ENCODE results near the gene CRB2. TPM values are rescaled to one million over a fixed set of nuclear protein-coding genes. Genes with fewer than 3 reads are reported as not detected.

CRB2 gene
- total and polyA plus RNA-seq, 7 donors: 0.01 to 0.05 (median 0.03) TPM; not detected in 4

DNA sequence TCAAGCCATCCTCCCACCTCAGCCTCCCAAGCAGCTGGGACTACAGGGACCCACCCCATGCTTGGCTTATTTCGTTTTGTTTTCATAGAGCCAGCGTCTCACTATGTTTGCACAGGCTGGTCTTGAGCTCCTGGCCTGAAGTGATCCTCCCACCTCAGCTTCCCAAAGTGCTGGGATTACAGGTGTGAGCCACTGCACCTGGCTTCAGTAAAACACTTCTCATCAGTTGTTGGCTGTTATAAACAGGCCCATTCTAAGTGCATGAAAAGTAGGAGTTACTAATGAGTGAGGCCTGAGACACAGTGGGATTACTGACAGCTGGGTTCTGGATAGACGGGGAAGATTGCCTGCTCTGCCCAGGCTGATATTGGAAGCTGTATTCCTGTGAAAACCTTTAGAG is 3.5 kb downstream of the CRB2 start:
- Histone ChIP-seq H3K27me3 (ENCODE audit: insufficient read depth in 3 of 3, low read length in 2 of 3) (peaks cover 0 to 1% (median 0%) of the 10 kb centered on the region in 3 donors), H3K4me1 (no peaks in the 10 kb centered on the region), H3K9me3 (no peaks in the 10 kb centered on the region), H3K4me3 (no peak overlapping the region), H3K27ac (no peak overlapping the region), H3K36me3 (ENCODE audit: insufficient read depth in 1 of 2, low read depth in 1 of 2) (no peaks in the 10 kb centered on the region)
- WGBS, 3 donors: 80 to 86% (median 83%) methylated on average over 3 of the region's 3 CpGs
- TF ChIP-seq, protein P1, sequence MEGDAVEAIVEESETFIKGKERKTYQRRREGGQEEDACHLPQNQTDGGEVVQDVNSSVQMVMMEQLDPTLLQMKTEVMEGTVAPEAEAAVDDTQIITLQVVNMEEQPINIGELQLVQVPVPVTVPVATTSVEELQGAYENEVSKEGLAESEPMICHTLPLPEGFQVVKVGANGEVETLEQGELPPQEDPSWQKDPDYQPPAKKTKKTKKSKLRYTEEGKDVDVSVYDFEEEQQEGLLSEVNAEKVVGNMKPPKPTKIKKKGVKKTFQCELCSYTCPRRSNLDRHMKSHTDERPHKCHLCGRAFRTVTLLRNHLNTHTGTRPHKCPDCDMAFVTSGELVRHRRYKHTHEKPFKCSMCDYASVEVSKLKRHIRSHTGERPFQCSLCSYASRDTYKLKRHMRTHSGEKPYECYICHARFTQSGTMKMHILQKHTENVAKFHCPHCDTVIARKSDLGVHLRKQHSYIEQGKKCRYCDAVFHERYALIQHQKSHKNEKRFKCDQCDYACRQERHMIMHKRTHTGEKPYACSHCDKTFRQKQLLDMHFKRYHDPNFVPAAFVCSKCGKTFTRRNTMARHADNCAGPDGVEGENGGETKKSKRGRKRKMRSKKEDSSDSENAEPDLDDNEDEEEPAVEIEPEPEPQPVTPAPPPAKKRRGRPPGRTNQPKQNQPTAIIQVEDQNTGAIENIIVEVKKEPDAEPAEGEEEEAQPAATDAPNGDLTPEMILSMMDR (IDR thresholded peaks at IDR 0.05): no peak
- no peak for ATAC-seq
- no peak for DNase-seq
- intact Hi-C loops (cut with DNase I): no loop called here

DNA sequence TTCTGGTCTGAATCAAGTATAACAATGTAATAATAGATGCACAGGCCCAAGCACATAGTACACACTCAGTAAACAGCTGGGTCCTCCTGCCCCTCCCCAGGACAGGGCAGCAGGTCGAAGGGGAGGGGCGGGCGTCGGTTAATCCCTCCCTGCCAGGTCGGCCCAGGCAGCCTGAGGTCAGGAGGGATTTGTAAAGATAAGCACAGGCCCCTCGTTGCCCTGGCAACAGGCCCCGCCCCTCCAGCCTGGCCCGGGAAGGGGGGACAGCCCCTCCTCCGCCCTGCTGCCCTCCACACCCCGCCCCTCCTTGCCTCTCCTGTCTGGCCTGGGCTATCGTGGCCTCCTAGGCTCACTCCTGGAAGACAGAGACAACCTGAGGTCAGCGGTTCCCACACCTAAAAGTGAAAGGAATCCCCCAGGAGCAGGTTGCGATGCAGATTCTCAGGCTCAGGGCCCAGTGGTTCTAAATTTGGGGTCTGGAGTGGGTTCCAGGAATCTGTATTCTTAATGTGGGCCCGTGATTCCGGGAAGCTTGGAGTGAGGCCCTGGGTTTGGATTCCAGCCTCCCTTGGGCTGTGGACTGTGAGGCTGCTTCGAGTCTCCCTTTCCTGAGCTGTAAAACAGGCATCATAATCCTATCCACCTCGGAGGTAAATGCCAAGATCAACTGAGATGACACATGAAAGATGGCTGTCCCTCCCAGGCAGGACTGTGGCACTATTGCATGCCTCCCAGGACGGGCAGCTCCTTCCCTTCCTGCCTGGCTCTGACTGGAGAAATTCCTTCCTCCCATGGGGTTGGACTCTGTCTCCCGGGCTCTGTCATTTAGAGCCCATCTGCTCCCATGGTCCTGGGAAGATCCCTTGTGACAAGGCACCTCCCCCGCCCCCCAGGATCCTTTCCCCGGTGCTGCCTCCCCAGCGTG is 4.4 kb downstream of the CRB2 start:
- H3K27me3 ChIP-seq (ENCODE audit: insufficient read depth in 3 of 3, low read length in 2 of 3): peaks cover 0 to 1% (median 0%) of the 10 kb centered on the region in 3 donors
- no peak overlapping the region for H3K27ac ChIP-seq
- H3K9me3 ChIP-seq: no peaks in the 10 kb centered on the region
- DNase-seq: no peak
- no peak for ATAC-seq
- TF ChIP-seq, protein P1 (IDR thresholded peaks at IDR 0.05): no peak
- H3K4me3 ChIP-seq: no peak overlapping the region
- 34 to 41% (median 41%) methylated on average over 20 to 22 of the region's 22 CpGs for WGBS, 3 donors
- intact Hi-C loops (cut with DNase I): no loop called here
- no peaks in the 10 kb centered on the region for H3K4me1 ChIP-seq
- no peaks in the 10 kb centered on the region for H3K36me3 ChIP-seq (ENCODE audit: insufficient read depth in 1 of 2, low read depth in 1 of 2)

DNA sequence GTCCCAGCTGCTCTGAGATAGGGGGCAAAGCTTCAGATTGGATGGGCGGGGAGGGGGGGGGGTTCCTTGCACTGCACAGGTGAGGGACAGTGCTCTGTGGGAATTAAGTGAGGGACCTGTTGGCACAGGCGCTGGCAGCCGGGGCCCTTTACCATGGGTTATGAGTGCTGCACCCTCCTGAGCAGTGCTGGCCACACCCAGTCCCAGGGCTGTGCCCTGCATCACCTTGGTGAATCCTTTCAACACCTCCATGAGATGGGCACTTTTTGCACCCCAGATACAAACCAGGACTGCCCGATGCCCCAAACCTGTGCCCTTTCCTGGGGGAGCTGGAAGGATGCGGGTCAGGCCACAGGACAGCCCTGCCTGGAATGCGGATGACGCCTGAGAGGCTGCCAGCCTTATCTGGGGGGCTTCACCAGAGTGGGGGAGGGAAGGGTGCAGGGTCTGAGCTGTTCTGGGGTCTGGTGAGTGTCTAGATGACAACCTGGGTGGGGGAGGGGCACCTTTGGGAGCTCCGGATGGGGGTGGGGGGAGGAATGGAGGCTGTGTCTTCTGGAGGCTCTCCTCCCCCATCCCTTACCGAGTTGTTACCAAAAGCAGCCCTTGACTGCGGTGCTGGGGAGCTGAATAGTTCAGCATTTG is 5.2 kb downstream of the CRB2 start:
- WGBS, 3 donors: 58 to 67% (median 67%) methylated on average over 10 of the region's 10 CpGs
- Histone ChIP-seq H3K27me3 (ENCODE audit: insufficient read depth in 3 of 3, low read length in 2 of 3) (peaks cover 0 to 3% (median 0%) of the 10 kb centered on the region in 3 donors), H3K27ac (no peak overlapping the region), H3K36me3 (ENCODE audit: insufficient read depth in 1 of 2, low read depth in 1 of 2) (no peaks in the 10 kb centered on the region), H3K9me3 (no peaks in the 10 kb centered on the region), H3K4me3 (no peak overlapping the region), H3K4me1 (no peaks in the 10 kb centered on the region)
- intact Hi-C loops (cut with DNase I): no loop called here
- ATAC-seq: no peak
- no peak for DNase-seq
- TF ChIP-seq, protein P1 (IDR thresholded peaks at IDR 0.05): no peak

DNA sequence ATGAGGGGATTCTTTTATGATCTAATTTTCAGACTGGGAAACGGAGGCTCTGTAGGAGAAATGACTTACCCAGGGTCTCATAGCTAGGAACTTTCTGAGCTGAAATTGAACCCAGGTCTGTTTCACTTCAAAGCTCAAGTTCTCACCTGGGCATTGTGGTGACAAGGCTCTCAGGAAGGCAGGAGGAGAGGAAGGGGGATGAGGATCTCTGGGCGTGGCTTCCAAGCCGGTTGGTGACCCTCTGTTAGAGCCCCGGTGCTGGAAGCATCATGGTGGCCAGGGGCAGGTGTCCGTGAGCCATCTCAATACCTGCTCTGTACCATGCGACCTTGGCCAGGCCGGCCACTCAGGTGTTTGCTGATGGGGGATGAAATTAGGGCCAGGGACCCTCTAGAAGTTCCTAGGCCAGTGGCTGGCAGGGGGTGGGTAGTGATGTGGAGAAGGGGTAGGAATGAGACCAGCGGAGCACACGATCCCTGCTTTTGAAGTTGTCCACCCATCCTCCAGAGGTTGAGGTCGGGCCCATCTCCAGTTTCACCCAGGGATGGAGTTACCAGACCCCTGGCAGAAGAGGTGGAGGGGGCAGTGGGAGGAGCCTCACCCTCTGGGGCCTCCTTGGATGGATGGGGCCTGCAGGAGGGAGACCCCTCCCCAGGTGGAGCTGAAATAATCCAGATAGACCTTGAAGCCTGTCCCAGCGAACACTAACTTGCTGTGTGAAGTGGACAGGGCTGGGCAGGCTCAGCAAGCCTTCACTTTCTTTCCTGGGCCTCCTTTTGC is 5.9 kb downstream of the CRB2 start:
- Histone ChIP-seq H3K36me3 (ENCODE audit: insufficient read depth in 1 of 2, low read depth in 1 of 2) (no peaks in the 10 kb centered on the region), H3K4me3 (no peak overlapping the region), H3K27ac (no peak overlapping the region), H3K27me3 (ENCODE audit: insufficient read depth in 3 of 3, low read length in 2 of 3) (peaks cover 0 to 3% (median 0%) of the 10 kb centered on the region in 3 donors), H3K4me1 (no peaks in the 10 kb centered on the region), H3K9me3 (no peaks in the 10 kb centered on the region)
- intact Hi-C loops (cut with DNase I): no loop called here
- ATAC-seq (no peak), DNase-seq (no peak)
- TF ChIP-seq, protein P1 (IDR thresholded peaks at IDR 0.05): no peak
- 59 to 72% (median 66%) methylated on average over 11 of the region's 11 CpGs for WGBS, 3 donors

Measured in psoas muscle (tissue), 8 donors.